ENCODE results near the gene RASGRF2.
A peak's percentile ranks its signal among the peaks of the same experiment; 100 is the strongest.
"Not testable (repeated sequence)": the region's sequence is repeated elsewhere in the genome, so short reads cannot be mapped to it uniquely, and the experiment has no call there.

Gene RASGRF2

GRCh38 chr5:81014348-81014747 lies 54.2 kb downstream of the RASGRF2 start:
- TF ChIP-seq CTCF (IDR thresholded peaks at IDR 0.05), result no peak
- Mint-ChIP-seq H3K36me3 (ENCODE audit: low read depth) (no peaks in the 10 kb centered on the region), H3K9me3 (no peaks in the 10 kb centered on the region), H3K27me3 (ENCODE audit: low read depth, poor library complexity) (no peaks in the 10 kb centered on the region), H3K4me1 (peaks cover 9% of the 10 kb centered on the region), H3K4me3 (no peak overlapping the region), H3K27ac (no peak overlapping the region)
- DNase-seq, result no peak

GRCh38 chr5:81016116-81016515 lies 56.0 kb downstream of the RASGRF2 start:
- no peaks in the 10 kb centered on the region for H3K36me3 Mint-ChIP-seq (ENCODE audit: low read depth)
- no peaks in the 10 kb centered on the region for H3K9me3 Mint-ChIP-seq
- H3K4me3 Mint-ChIP-seq, result no peak overlapping the region
- no peak for TF ChIP-seq CTCF (IDR thresholded peaks at IDR 0.05)
- H3K4me1 Mint-ChIP-seq, result peaks cover 13% of the 10 kb centered on the region
- no peak overlapping the region for H3K27ac Mint-ChIP-seq
- H3K27me3 Mint-ChIP-seq (ENCODE audit: low read depth, poor library complexity), result no peaks in the 10 kb centered on the region
- DNase-seq, result no peak

GRCh38 chr5:81017320-81017719 lies 57.2 kb downstream of the RASGRF2 start:
- Mint-ChIP-seq H3K27ac (no peak overlapping the region), H3K4me1 (peaks cover 13% of the 10 kb centered on the region), H3K36me3 (ENCODE audit: low read depth) (no peaks in the 10 kb centered on the region), H3K9me3 (no peaks in the 10 kb centered on the region), H3K27me3 (ENCODE audit: low read depth, poor library complexity) (no peaks in the 10 kb centered on the region), H3K4me3 (no peak overlapping the region)
- TF ChIP-seq CTCF (IDR thresholded peaks at IDR 0.05), result no peak
- DNase-seq, result no peak

GRCh38 chr5:81018608-81019007 lies 58.4 kb downstream of the RASGRF2 start:
- not testable (repeated sequence) for H3K4me3 Mint-ChIP-seq; H3K36me3 Mint-ChIP-seq (ENCODE audit: low read depth); H3K27me3 Mint-ChIP-seq (ENCODE audit: low read depth, poor library complexity); DNase-seq; H3K27ac Mint-ChIP-seq; H3K9me3 Mint-ChIP-seq
- H3K4me1 Mint-ChIP-seq, result peaks cover 13% of the 10 kb centered on the region

GRCh38 chr5:81019748-81020147 lies 59.6 kb downstream of the RASGRF2 start:
- Mint-ChIP-seq H3K4me1 (peaks cover 13% of the 10 kb centered on the region), H3K4me3 (no peak overlapping the region), H3K36me3 (ENCODE audit: low read depth) (no peaks in the 10 kb centered on the region), H3K9me3 (no peaks in the 10 kb centered on the region), H3K27me3 (ENCODE audit: low read depth, poor library complexity) (no peaks in the 10 kb centered on the region), H3K27ac (no peak overlapping the region)
- DNase-seq, result no peak
- no peak for TF ChIP-seq CTCF (IDR thresholded peaks at IDR 0.05)

- Mint-ChIP-seq H3K4me3 (no peak overlapping the region), H3K27me3 (ENCODE audit: low read depth, poor library complexity) (peaks cover 3% of the 10 kb centered on the region), H3K4me1 (peaks cover 12% of the 10 kb centered on the region)
Observed at GRCh38 chr5:81020478-81021167, 60.5 kb downstream of the RASGRF2 start.

More at GRCh38 chr5:81020478-81021167, 60.5 kb downstream of the RASGRF2 start:
- DNase-seq, result no peak
- peak overlapping the region; percentile 68 for H3K27ac Mint-ChIP-seq
- TF ChIP-seq CTCF (IDR thresholded peaks at IDR 0.05), result no peak
- H3K36me3 Mint-ChIP-seq (ENCODE audit: low read depth), result no peaks in the 10 kb centered on the region
- no peaks in the 10 kb centered on the region for H3K9me3 Mint-ChIP-seq

All from nephron progenitor cell (in vitro differentiated cells).